ENCODE measurements around the gene ZNF668.

Gene ZNF668

DNA sequence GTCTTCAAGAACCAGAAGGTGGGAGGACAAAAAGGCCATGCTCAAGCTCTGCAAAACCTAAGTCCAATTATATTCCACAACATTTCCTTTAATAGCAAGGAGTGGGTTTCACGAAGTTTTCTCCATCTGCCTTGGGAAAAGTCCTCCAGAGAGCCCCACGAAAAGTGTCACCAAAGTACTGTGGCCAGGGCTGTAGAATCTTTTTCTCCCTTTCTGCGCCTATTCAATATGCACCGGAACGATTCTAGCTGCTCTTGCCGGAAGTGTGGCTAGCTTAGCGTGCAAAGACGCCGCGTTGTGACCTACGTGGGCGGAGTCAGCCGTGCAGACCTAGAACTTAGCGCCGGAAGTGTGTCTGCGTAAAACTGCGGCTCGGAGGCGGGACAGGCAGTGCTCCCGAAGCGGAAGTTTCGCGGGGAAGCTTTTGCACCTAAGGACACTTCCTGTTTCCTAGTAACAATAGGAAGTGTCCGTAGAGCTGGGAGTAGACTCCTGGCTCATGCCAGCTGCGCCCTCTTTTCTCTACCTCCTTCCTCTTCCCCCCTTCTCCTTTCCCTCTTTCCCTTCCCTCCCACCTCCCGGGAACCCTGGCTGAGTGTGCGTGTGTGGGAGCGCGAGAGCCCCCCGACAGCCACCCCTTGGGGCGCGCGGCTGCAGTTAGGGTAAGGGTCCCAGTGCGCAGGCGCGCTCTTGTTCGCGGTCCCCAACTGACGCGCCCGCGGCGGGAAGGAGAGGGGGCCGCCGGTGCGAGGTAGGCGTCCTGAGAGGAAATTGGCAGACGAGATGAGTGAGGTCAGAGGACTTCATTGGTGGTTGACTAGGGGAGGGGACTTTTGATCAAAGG lies at the start of gene ZNF668, which contains the start of gene ZNF646:
Gene ZNF668, minus strand, starts transcription at position 271 of the 844 bp plus-strand sequence. CDS start 9,781 bp downstream, outside the sequence.
Gene ZNF646, plus strand, starts transcription at position 453 of the 844 bp plus-strand sequence. CDS start 1,903 bp downstream, outside the sequence.
- peak; percentile 99 for DNase-seq

DNA sequence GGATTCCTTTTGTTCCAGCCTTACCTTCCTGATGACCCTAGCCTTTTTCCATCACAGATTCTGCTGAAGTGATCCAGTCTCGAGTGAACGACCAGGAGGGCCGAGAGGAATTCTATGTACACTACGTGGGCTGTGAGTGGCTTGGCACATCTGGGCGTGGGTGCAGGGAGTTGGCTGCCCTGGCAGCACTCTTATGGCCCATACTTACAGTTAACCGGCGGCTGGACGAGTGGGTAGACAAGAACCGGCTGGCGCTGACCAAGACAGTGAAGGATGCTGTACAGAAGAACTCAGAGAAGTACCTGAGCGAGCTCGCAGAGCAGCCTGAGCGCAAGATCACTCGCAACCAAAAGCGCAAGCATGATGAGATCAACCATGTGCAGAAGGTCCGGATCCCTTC lies 46.1 kb upstream of the ZNF668 start:
- DNase-seq = no peak

DNA sequence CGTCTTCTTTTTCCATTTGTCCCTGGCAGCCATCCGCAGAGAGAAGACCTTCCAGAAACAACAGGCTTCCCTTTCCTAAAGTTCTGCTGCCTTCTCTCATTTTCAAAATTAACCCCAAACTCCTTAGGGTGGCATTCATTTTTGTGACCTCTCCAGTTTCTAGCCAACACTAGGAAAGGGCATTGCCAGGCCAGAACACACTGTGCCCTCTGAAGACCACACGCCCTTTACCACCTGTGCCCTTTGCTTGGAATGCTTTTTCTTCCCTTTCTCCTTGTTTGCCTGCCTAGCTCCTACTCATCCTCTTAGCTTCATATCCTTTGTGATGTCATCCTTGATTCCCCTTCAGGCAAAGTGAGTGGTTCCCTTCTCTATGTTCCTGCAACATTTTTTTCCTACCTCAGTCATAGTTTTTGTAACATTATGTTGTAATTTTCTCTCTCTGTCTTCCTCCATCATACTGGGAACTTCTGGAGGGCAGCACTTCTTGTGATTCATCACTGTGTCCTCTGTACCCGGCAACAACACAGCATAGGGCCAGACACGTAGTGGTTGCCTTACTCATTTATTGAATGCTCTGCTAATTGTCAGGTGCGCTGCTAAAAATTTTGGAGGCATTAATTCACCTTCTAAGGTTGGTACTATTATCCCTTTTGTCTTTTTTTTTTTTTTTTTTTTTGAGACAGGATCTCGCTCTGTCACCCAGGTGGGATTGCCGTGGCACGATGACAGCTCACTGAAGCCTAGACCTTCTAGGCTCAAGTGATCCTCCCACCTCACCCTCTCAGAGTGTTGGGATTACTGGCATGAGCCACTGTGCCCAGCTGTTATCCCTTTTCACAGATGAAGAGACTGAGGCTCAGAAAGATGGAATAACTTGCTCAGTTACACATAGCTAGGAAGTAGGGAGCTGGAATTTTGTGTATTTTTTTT lies 44.4 kb upstream of the ZNF668 start:
- no peak for DNase-seq

DNA sequence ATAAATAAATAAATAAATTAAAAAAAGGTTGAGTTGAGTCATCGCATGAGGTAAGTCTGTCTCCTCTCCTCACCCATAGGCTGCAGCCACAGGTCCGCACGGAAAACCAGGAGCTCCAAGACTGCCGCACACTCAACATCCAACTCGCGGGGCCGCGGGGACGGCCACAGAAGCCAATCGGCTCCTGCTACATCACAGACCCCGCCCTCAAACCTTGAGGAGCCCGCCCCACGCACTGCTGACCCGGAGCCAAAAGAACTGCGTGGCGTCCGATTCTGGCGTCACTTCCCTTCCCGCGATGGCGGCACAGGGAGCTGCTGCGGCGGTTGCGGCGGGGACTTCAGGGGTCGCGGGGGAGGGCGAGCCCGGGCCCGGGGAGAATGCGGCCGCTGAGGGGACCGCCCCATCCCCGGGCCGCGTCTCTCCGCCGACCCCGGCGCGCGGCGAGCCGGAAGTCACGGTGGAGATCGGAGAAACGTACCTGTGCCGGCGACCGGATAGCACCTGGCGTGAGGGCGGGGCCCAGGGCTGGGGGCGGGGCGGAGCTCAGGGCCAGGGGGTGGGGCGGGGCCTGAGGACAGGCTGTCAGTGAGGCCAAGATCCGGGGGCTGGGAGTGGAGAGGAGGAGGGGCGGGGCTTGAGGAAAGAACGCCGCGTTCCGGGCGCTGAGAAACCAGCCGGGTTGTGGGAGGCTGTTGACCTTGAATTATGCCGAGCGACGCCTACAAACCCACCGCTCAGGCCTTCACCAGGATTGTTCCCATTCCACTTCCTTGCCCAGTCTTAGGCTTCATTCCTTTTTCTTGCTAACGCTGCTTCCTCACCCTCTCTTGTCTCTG lies 43.6 kb upstream of the ZNF668 start, which contains the start of gene KAT8:
Gene KAT8, plus strand, starts transcription at position 281 of the 839 bp plus-strand sequence. Its CDS starts 18 bp downstream, at position 299.
- DNase-seq = peak; percentile 99

DNA sequence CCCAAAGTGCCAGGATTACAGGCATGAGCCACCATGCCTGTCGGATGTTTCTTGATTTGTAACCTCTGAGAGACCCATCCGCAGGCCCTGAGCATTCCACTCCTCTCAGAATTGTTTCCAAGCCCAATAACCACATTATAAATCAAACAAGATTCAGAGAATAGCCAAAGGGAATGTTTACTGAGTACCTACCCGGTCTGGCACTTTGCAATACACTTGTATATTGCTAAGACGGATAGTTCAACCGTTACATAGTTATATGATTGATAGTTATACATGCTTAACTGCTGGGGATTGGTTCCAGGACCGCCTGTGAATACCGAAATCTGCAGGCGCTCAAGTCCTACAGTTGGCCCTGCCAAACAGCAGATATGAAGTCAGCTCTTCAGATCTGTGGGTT lies 40.4 kb upstream of the ZNF668 start:
- no peak for DNase-seq

DNA sequence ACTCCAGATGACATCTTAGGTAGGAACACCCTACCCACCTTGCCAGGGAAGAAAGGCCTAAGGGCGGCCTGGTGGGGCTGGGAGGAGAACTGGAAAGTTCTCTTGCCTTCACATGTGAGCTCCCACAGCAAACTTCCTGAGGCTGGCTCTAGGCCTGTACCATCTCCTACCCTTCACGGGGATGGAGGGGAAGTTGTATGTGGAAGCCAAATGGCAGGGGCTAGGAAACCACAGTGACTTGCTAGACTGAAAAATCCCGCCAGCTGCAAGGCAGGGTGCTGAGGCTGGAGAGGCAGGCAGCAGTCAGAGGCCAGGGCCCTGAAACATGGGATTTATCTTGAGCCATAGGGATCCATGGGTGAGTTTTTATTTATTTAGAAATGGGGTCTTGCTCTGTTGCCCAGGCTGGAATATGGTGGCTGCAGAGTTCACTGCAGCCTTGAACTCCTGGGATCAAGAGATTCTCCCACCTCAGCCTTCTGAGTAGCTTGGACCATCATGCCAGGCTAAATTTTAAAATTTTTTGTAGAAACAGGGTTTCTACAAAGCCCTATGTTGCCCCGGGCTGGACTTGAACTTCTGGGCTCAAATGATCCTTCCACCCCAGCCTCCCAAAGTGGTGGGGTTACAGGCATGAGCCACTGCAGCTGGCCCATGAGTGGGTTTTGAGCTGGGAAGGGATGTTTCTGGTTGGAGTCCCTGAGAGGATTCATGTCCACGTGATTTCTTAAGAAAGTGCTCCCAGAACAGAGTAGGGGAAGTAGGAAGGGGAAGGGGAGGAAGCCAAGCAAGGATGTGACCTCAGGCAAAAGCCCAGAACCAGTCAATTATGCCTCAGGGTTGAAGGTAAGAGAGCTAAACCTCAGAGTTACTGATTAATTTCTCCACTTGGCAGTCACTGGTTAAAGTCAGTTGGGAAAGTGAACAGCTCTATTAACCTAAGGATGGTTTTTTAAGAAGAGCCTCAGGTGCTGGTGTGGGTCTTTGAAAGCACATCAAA lies 39.4 kb upstream of the ZNF668 start:
- no peak for DNase-seq

DNA sequence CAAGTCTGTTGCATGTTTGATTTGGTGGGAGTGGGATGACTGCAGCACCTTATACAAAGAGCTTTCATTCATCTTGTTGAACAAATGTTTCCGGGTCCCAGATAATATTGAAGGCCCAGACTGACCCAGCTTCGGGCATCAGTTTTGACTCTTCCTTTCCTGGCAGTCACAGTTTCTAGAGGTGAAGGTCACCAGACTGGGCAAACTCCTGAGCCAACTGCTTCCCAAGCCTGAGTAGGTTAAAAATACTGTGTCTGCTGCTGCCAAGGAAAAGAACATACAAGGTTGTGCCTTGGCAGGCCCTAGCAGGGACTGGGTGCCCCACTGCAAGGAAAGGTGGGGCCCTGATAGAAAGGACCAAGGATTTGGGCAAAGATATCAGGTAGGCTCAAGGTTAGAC lies 38.7 kb upstream of the ZNF668 start:
- no peak for DNase-seq

DNA sequence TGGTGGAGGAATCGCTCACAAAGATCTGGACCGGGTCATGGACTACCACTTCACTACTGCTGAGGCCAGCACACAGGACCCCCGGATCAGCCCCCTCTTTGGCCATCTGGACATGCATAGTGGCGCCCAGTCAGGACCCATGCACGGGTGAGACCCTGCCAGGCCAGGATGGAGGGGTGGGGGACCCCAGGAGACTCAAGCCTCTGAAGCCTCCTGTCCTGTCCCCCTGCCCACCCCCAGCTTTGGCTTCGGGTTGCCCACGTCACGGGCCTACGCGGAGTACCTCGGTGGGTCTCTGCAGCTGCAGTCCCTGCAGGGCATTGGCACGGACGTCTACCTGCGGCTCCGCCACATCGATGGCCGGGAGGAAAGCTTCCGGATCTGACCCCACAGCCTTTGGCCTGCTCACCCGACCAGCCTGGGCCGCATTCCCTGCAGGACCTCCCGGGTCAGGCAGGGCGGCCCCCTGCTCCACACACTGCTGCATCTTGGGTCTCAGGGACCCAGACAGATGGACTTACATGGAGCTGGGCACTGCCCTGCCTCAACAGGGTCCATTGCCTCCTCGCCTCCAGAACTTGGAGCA lies 37.9 kb upstream of the ZNF668 start:
- DNase-seq = no peak

DNA sequence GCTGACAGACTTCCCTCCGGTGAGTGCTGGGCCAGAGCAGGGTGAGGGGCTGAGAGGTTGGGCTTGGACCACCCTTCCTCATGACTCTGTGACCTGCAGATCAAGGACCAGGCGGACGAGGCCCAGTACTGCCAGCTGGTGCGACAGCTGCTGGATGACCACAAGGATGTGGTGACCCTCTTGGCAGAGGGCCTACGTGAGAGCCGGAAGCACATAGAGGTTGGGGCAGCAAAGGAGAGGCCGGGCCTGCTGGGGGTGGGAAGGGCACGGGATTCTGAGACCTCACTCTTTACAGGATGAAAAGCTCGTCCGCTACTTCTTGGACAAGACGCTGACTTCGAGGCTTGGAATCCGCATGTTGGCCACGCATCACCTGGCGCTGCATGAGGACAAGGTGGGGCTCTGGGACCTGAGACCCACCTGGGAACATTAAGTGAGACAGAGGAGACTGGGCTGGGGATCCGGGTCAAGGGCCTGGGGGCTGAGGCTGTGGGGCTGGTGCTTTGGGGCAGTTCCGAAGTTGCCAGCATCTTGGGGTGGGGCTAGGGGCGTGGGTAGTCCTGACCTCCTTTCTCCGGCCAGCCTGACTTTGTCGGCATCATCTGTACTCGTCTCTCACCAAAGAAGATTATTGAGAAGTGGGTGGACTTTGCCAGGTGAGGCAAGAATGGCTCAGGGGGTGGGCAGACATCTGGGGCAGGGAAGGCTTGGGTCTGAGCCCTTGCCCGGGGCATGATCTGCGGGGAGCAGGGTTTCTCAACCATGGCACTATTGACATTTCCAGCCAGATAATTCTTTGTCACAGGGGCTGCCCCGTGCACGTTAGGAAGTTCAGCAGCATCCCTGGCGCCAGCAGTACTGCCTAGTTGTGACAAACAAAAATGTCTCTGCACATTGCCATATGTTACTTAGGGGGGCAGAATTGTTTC lies 36.3 kb upstream of the ZNF668 start:
- DNase-seq = no peak

DNA sequence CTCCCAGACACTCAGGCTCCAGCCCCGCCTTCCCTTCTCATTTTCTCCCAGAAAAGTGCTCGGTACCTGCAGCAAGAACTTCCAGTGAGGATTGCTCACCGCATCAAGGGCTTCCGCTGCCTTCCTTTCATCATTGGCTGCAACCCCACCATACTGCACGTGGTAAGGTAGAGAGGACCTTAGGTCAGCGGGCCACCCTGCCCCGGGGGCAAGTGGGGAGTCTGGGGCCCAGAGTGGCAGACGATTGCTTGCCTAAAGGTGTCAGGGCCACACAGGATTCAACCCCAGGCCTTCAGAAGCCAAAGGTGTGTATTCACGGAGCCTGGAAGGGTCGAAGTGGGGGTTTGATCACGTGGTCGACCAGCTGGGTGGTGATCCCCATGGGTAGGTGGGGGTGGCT lies 35.6 kb upstream of the ZNF668 start:
- no peak for DNase-seq

DNA sequence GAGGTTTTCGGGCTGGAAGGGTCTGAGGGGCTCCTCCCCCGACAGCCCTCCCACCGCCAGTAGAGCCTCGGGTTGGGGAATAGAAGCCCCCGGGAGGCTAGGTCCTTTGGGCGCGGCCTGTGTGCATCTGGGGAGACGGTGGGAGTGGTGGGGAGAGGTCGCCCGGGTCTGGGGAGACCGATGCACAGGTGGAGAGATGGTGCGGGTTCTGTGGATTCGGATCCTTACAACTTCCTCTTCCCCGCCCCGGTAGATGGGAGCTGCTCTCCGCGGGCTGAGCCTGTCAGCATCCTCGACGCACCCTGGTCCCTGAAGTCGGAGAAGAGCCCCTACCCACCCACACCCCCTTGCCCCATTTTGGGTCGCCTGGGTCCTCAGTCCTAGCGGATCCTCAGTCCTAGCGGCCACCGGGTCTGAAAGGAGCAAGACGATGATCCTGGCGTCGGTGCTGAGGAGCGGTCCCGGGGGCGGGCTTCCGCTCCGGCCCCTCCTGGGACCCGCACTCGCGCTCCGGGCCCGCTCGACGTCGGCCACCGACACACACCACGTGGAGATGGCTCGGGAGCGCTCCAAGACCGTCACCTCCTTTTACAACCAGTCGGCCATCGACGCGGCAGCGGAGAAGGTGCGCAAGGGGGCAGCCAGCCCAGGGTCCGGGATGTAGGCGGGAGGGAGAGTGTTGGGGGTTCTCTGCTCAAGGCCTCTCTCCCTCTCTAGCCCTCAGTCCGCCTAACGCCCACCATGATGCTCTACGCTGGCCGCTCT lies 34.9 kb upstream of the ZNF668 start:
- no peak for DNase-seq

DNA sequence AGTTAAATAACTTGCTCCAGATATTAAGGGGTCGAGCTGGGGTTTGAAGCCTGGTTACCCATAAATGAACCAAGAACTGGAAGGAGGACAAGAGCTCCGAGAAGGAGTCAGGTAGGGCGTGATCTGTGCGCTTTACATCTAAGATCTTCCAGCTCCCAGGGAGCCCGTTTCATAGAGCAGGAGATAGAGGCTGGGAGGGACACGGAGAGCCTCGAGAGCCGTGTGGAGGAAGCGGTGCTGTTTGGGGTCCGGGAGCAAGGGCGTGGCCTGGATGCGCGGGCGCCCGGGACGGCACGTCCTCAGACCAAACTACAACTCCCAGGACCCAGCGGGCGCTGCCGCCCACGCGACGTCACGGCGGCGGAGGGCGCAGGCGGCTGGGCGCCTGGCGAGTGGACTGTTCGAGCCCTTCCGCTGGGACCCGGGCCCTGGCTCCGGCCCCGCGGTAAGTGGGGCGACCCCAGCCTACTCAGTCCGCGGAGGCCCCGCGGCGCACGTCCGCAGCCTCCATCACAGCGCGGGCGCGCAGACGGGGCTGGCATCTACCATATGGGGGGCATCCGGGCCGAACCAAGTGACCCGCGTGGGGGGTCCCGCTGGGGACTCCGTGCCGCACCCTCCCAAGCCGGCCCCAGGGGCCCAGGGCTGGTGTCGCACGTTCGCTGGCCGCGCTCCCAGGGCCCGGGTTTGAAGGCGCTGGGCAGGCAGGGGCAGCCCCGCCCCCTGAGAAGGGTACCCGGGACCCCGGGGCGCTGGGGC lies 34.2 kb upstream of the ZNF668 start, which contains the start of gene BCKDK:
Gene BCKDK, plus strand, starts transcription at position 352 of the 759 bp plus-strand sequence. CDS start 838 bp downstream, outside the sequence.
- DNase-seq = peak; percentile 51

DNA sequence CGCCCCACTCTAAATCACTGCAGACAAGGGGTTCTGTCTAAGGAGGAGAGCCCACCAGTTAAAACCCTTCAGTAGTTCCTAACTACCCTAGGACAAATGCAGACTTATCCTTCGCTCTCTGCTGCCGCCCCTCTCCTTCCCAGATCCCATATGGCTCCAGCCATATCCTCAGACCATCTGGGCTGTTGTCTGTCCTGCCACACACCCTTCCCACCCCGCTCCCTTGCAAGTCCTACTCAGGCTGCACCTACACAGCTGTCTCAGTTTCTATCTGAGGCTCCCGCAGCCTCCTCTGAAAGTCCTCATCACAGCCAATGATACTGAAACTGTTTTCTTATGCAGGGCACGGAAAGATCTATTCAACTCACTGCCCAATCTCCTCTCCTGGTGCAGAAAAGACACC lies 33.4 kb upstream of the ZNF668 start:
- DNase-seq = no peak

DNA sequence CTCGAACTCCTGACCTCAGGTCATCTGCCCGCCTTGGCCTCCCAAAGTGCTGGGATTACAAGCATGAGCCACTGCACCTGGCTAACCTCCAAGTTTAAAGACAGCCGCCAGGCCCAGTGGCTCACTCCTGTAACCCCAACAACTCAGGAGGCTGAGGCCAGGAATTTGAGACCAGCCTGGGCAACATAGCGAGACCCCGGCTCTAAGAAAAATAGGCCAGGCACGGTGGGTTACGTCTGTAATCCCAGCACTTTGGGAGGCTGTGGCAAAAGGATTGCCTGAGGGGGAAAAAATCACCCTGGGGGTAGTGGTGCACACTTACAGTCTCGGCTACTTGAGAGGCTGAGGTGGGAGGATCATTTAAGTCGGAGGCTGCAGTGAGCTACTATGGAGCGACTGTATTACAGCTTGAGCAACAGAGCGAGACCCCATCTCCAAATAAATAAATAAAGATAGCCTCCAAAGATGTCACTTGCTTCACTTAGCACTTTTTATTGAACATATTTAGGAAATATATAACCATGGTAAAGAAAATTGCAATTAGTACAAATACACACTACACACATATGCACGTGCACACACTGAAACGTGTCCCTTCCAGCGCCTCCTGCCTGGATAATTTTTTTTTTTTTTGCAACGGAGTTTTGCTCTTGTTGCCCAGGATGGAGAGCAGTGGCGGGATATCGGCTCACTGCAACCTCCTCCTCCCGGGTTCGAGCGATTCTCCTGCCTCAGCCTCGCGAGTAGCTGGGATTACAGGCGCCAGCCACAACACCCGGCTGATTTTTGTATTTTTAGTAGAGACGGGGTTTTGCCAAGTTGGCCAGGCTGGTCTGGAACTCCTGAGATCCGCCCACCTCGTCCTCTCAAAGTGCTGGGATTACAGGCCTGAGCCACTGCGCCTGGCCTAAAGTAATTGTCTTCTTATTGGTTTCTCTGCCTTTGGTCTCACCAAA lies 32.7 kb upstream of the ZNF668 start:
- no peak for DNase-seq

DNA sequence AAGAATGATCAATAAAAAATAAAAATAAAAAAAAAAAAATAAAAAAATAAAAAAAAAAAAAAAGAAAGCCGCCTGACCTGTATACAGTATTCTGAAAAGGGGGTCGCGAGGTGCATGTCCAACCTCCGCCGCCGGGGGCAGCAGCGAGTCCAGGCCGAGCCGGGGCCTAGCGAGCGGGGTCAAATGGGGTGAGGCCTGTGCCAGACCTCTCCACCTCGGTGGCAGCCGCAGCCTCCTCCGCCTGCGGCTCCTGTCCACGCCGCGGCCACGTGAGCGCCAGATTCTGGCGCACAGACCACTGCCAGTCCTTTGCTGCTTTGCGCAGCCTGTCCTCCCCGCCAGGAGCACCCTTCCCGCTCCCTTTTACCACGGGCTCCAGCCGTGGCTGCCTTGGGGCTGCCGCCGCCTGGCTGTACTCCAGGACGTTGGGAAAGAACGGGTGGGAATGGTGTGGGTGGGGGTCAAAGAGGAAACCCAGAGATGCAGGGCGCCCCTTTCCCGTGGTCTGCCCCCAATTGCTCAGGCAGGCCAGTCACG lies 31.7 kb upstream of the ZNF668 start:
- no peak for DNase-seq

Data from NCI-H510A (cell line).